ENCODE data around the gene KLHDC7B. TPM values are rescaled to one million over a fixed set of nuclear protein-coding genes. Genes with fewer than 3 reads are reported as not detected.

Gene KLHDC7B
- 0.11 and 0.13 TPM in 2 replicates for total RNA-seq

GRCh38 chr22:50545522-50546325 lies at the start of gene KLHDC7B:
KLHDC7B (plus strand) TSS chr22:50545899; CDS start chr22:50546244, 345 bp downstream.

GRCh38 chr22:50507421-50507990 lies 38.2 kb upstream of the KLHDC7B start, which contains the start of gene LMF2:
LMF2 (minus strand) TSS chr22:50507702; CDS start chr22:50507675, 27 bp downstream.

GRCh38 chr22:50507991-50508884 lies 37.5 kb upstream of the KLHDC7B start, which contains the start of gene NCAPH2:
NCAPH2 (plus strand) TSS chr22:50508224; CDS start chr22:50508338, 114 bp downstream.

GRCh38 chr22:50525104-50525857 lies 20.4 kb upstream of the KLHDC7B start, which contains the start of gene SCO2:
SCO2 (minus strand) TSS chr22:50525598; CDS start chr22:50524411, 1,187 bp downstream.

GRCh38 chr22:50529897-50530579 lies 15.7 kb upstream of the KLHDC7B start, which contains the start of gene TYMP:
TYMP (minus strand) TSS chr22:50530012; CDS start chr22:50529709, 303 bp downstream.

GRCh38 chr22:50562523-50563412 lies 17.1 kb downstream of the KLHDC7B start, which contains the start of gene SYCE3:
SYCE3 (minus strand) TSS chr22:50562919; CDS start chr22:50556405, 6,514 bp downstream.

GRCh38 chr22:50577987-50578775 lies 32.5 kb downstream of the KLHDC7B start, which contains the start of gene CPT1B:
CPT1B (minus strand) TSS chr22:50578427; CDS start chr22:50577915, 512 bp downstream.

GRCh38 chr22:50582493-50583293 lies 37.0 kb downstream of the KLHDC7B start, which contains the start of gene CHKB:
CHKB (minus strand) TSS chr22:50582849; CDS start chr22:50582781, 68 bp downstream.

GRCh38 chr22:50600538-50600937 lies 54.8 kb downstream of the KLHDC7B start, which contains the start of gene MAPK8IP2:
MAPK8IP2 (plus strand) TSS chr22:50600793; CDS start chr22:50600819, 26 bp downstream.

Other genes starting within 250 kb of the KLHDC7B start
- 179 and 192 TPM in 2 replicates for gene PLXNB2, start 238.3 kb upstream of the KLHDC7B start, total RNA-seq
- 3.7 and 4.4 TPM in 2 replicates for gene DENND6B, start 218.9 kb upstream of the KLHDC7B start, total RNA-seq
- 25.7 and 36.8 TPM in 2 replicates for gene PPP6R2, start 202.6 kb upstream of the KLHDC7B start, total RNA-seq
- 46.3 and 52.2 TPM in 2 replicates for gene SBF1, start 70.9 kb upstream of the KLHDC7B start, total RNA-seq
- gene ADM2, start 64.4 kb upstream of the KLHDC7B start, total RNA-seq = 3.0 and 4.4 TPM in 2 replicates
- gene MIOX, start 59.0 kb upstream of the KLHDC7B start, total RNA-seq = not detected in 2 replicates
- gene LMF2, start 38.2 kb upstream of the KLHDC7B start, total RNA-seq = 40.6 and 46.5 TPM in 2 replicates
- gene NCAPH2, start 37.7 kb upstream of the KLHDC7B start, total RNA-seq = 23.5 and 26.5 TPM in 2 replicates
- gene SCO2, start 20.3 kb upstream of the KLHDC7B start, total RNA-seq = 2.5 TPM in 2 replicates
- 50.7 and 69.0 TPM in 2 replicates for gene TYMP, start 15.9 kb upstream of the KLHDC7B start, total RNA-seq
- gene SYCE3, start 17.0 kb downstream of the KLHDC7B start, total RNA-seq = not detected in 2 replicates
- 2.4 TPM in 2 replicates for gene CPT1B, start 32.5 kb downstream of the KLHDC7B start, total RNA-seq
- gene CHKB, start 37.0 kb downstream of the KLHDC7B start, total RNA-seq = 21.5 and 26.7 TPM in 2 replicates
- gene MAPK8IP2, start 54.9 kb downstream of the KLHDC7B start, total RNA-seq = 0.86 and 1.0 TPM in 2 replicates
- 28.0 and 30.6 TPM in 2 replicates for gene ARSA, start 82.3 kb downstream of the KLHDC7B start, total RNA-seq
- 0.39 and 0.54 TPM in 2 replicates for gene SHANK3, start 126.9 kb downstream of the KLHDC7B start, total RNA-seq
- not detected in 2 replicates for gene ACR, start 192.3 kb downstream of the KLHDC7B start, total RNA-seq
- 13.2 and 17.1 TPM in 2 replicates for gene RABL2B, start 237.7 kb downstream of the KLHDC7B start, total RNA-seq

Measured in articular chondrocyte of knee joint (primary cell).